ENCODE measurements around the gene FKRP. TPM values are rescaled to one million over a fixed set of nuclear protein-coding genes. Genes with fewer than 3 reads are reported as not detected.

FKRP gene
- total RNA-seq, 1 donor from 2014 or later = 6.6 TPM

GRCh38 chr19:46718934-46719622, 26.8 kb upstream of the FKRP start:
- ATAC-seq = no peak
- no peak for DNase-seq (ENCODE audit: low spot score)

DNA sequence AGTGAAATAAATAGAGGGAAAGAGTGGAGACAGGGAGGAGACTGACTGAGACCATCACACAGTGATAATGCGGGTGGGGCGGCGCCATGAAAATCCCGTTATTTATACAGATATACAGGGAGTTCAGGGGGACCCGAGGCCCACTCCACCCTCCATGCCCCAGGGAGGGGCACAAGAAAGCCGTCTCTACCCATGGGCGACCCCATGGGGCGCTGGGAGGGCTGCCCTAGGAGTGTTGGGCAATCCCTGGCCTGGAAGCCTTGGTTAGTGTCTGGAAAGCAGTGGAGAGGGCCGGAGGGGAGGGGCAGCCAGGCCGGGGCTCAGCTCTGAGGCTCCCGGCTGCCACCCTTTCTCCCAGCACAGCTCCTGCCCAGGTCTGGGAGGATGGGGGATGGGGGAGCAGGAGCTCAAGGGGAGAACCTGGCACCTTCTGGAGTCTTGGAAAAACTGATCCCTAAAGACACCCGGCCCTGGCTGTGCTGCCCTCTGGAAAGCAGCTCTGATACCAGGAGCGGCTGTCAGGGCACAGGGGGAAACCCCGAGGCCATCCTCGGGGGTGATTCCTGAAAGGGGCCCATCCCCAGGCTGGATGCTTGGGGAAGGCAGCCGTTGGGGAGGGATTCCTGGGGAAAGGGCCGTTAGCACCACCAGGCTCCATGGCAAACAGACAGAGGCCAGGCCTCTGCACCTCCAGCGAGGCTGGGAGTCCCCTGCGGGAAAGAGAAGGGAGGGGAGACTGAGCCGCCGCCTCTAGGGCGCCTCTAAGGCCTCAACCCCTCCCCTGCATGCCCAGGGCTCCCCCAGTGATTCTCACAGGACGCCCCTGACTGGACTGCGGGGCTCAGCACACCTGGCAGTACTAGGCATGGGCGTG, 26.0 kb upstream of the FKRP start:
- ATAC-seq = no peak
- no peak for DNase-seq (ENCODE audit: low spot score)

- DNase-seq (ENCODE audit: low spot score) = no peak
- no peak for ATAC-seq
Observed at GRCh38 chr19:46720503-46721239, 25.2 kb upstream of the FKRP start.

DNA sequence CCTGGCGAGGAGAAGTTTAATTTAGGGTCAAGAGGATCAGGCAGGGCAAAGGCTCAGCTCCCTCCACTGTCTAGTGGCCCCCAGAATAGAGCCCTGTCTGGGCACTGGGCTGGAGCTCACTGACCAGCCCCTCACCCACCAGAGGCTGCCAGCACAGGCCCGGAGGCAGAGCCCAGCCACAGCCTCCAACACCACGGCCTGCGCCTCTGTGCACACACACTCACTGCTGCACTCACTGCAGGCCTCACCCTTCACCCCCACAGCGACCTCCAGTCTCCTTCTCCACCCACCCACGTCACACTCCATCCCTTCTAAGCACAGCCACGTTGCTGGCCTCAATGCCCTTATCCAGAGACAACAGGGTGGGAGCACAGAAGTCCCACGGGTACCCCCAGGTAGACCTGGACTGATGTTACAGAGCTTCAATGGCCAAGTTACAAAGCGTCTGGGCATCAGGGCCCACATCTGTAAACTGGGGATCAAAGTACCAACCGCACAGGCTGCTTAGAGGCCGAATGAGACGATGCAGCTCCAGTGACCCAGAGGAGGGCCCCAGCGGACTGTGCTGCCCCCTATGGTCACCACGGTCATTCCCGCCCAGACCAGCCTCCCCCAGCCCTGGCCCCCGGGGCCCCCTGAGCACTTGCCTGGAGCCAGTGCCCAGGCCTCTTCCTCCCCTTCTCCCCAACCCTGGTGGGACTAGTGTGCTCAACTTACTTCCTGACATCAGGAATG, 24.4 kb upstream of the FKRP start:
- no peak for DNase-seq (ENCODE audit: low spot score)
- ATAC-seq = no peak

GRCh38 chr19:46722004-46722380, 23.9 kb upstream of the FKRP start:
- no peak for ATAC-seq
- DNase-seq (ENCODE audit: low spot score) = no peak

- DNase-seq (ENCODE audit: low spot score) (no peak), ATAC-seq (no peak)
Observed at GRCh38 chr19:46722421-46723022, 23.3 kb upstream of the FKRP start.

- DNase-seq (ENCODE audit: low spot score) = no peak
- ATAC-seq = no peak
Observed at GRCh38 chr19:46723023-46723461, 22.8 kb upstream of the FKRP start.

- ATAC-seq (no peak), DNase-seq (ENCODE audit: low spot score) (no peak)
Observed at GRCh38 chr19:46723471-46723870, 22.4 kb upstream of the FKRP start.

DNA sequence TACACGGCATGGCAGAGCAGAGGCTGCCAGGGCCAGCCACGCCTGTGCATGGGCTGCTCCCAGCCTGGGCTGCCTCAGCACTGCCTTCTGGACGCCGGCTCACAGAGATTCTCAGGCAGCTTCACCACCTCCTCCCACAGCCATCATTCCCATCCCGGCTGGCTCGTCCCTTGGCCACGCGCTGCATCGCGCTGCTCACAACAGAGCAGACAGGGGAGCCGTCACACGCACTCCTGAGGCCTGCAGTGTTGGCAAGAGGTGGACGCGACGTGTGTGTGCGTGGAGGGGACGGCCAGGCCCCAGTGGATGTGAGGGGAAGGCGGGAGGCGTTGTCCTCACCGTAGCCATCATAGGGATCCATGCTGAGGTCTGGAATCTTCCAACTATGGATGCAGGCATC, 21.4 kb upstream of the FKRP start:
- DNase-seq (ENCODE audit: low spot score) = no peak
- no peak for ATAC-seq

GRCh38 chr19:46725036-46725820, 20.6 kb upstream of the FKRP start:
- ATAC-seq (no peak), DNase-seq (ENCODE audit: low spot score) (no peak)

GRCh38 chr19:46725859-46726393, 19.9 kb upstream of the FKRP start:
- ATAC-seq (no peak), DNase-seq (ENCODE audit: low spot score) (no peak)

GRCh38 chr19:46726551-46726950, 19.3 kb upstream of the FKRP start:
- ATAC-seq (no peak), DNase-seq (ENCODE audit: low spot score) (no peak)

DNA sequence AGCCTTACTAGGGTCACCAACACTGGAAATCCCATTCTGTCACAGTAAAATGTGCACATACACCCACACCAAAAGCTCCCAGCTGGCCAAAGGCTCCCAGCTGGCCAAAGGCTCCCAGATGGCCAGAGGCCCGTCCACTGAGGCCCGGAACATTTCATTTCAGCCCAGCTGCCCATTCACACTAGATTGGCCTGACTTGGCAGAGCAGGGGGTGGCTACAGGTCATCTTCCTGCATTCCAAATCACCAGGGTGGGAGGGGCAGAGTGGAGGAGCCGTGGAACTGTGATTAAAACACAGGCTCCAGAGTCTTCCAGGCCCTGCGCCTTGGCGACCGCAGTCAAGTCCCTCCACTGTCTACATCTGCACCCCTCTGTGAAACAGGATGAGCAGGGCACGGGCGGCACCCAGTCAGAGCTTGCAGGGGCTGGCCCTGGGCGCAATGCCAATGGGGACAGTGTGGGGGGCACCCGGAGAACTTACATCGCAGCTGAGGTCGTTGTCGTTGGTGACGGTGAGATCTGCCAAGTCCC, 18.8 kb upstream of the FKRP start:
- no peak for DNase-seq (ENCODE audit: low spot score)
- ATAC-seq = no peak

DNA sequence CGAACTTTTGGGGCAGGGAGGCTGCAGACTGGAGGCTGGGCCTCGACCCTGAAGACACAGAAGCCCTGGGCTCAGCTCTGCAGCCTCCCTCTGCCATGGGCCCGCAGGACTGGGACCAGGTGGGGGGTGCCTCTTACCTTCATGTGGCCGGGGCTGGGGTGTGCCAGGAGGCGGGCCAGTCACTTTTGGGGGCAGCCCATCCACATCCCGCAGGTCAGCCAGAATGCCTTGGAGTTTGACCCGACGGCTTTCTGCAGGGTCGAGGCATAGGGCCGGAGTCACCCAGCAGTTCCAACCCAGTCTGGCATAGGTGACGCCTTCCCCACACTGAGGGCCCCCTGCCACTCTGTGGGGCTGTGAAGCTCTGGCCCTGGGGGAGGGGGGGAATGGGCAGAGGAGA, 18.1 kb upstream of the FKRP start:
- no peak for DNase-seq (ENCODE audit: low spot score)
- no peak for ATAC-seq

DNA sequence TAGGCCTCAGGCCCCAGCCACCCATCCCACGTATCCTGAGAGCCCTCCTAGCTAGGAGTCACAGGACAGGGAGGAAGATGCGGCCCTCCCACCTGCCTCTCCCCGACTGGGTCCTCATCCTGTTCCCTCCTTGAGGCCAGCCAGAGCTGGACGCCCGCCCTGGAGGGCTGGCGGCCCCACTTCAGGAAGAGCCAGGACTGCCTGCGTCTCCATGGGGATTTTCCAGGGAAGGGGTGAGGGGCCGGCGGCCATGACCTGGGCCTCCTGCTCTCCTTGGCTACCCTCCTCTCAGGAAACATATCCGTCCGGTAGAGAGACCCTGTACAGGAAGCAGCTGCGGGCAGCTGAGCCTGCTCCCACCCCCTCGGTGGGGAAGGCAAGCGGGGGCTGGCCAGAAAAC, 17.6 kb upstream of the FKRP start:
- no peak for DNase-seq (ENCODE audit: low spot score)
- ATAC-seq = peak; percentile 39

DNA sequence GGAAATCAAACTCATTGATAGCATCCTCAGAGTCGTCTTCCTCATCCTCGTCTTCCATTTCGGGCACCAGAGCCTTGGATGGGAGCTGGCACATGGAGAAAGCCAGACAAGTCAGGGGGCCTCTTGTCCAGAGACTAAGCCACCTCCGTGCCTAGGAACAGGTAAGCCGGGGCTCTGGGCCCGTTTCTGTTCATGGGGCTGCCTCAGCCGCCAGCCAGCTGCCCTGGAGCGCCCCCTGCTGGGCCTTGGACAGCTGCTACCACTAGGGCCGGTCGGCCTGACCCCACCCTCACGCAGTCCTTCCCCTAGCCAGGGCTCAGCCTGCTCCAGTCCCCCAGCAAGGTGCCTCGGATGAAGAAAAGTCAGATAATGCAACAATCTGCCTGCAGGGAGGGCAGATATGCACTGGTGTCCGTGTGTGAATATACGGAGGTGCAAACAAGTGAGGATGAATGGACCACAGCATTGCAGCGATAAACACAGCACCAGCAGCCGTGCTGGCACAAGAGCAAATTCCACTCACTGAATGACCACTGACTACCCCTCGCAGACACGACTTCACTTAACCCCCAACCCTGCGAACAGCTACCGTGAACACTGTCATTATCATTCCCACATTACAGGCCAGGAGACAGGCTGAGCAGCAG, 17.0 kb upstream of the FKRP start:
- DNase-seq (ENCODE audit: low spot score) = peak; percentile 71
- peak; percentile 75 for ATAC-seq

GRCh38 chr19:46729696-46730095, 16.2 kb upstream of the FKRP start:
- ATAC-seq (no peak), DNase-seq (ENCODE audit: low spot score) (no peak)

DNA sequence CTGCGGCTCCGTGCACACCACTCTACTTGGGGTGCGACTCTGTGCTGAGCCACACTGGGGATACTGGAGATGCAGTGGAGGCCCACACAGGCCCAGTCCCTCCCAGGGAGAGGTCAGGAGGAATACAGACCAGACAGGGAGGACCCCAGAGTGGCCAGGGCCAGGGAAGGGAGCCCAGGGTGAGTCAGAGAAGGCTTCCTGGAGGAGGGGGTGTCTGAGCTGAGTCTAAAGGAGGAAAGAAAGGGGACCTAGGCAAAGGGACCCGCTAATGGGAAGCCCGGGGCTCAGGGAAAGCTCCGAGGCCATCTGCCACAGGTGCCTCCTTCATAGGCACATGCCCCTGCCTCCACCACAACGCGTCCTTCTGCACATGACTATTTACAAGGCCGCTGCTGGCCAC, 15.7 kb upstream of the FKRP start:
- no peak for ATAC-seq
- no peak for DNase-seq (ENCODE audit: low spot score)

- no peak for DNase-seq (ENCODE audit: low spot score)
Observed at GRCh38 chr19:46730595-46730994, 15.3 kb upstream of the FKRP start.

More at GRCh38 chr19:46730595-46730994, 15.3 kb upstream of the FKRP start:
- no peak for ATAC-seq
